IPS-NIHi11 (cell line): ENCODE results near the gene MATN4.
"Not testable (repeated sequence)": the region's sequence is repeated elsewhere in the genome, so short reads cannot be mapped to it uniquely, and the experiment has no call there.

Experiments
- DNase-seq: peaks from one replicate; pipeline ENCODE4 v3.0.0; 2012; ENCODE audit warnings: mixed read lengths, low spot score

The MATN4 gene, protein sequence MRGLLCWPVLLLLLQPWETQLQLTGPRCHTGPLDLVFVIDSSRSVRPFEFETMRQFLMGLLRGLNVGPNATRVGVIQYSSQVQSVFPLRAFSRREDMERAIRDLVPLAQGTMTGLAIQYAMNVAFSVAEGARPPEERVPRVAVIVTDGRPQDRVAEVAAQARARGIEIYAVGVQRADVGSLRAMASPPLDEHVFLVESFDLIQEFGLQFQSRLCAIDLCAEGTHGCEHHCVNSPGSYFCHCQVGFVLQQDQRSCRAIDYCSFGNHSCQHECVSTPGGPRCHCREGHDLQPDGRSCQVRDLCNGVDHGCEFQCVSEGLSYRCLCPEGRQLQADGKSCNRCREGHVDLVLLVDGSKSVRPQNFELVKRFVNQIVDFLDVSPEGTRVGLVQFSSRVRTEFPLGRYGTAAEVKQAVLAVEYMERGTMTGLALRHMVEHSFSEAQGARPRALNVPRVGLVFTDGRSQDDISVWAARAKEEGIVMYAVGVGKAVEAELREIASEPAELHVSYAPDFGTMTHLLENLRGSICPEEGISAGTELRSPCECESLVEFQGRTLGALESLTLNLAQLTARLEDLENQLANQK

GRCh38 chr20:45308117-45308778, at the start of gene MATN4:
TSS of gene MATN4 (minus strand) at chr20:45308299. CDS start at chr20:45305582, 2,717 bp downstream.
- peak; percentile 14 for DNase-seq

GRCh38 chr20:45355209-45356084, 47.3 kb upstream of the MATN4 start:
- DNase-seq, result no peak

DNA sequence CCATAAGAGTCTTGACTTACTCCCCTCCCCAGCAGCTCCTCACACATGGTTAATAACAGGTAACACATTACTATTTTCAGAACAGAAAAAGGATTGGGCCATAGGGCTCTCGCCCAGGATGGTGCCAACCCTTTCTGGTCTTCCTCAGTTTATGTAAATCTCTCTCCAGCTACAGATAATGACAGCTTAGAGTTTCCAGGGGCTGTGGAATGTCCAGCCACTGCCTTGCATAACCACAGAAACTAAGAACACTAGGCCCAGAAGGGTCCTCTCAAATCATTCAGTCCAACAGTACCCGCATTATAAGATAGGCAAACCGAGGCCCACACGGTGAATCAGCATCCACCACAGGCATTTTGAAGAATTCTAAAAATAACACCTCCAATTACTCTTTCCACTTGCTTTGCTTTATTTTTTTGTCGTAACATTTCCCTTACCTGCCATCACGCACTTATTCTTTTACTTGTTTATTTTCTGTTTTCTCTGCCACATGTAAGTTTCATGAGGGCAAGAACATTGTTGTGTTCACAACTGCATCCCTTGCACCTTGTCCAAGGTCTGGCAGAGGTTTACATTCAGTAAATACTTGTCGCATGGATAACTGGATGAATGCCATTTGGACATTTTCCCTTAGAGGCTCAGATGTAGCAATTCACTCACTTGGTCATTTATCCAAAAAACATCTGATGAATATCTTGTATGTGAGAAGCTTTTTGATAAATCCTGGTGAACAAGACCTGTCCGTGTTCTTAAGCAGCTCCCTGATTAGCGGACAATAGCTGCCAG, 46.5 kb upstream of the MATN4 start:
- no peak for DNase-seq

GRCh38 chr20:45353746-45354145, 45.6 kb upstream of the MATN4 start:
- DNase-seq, result no peak

GRCh38 chr20:45352729-45353128, 44.6 kb upstream of the MATN4 start:
- DNase-seq, result no peak

- not testable (repeated sequence) for DNase-seq
Measured at GRCh38 chr20:45350795-45351194, 42.7 kb upstream of the MATN4 start.

DNA sequence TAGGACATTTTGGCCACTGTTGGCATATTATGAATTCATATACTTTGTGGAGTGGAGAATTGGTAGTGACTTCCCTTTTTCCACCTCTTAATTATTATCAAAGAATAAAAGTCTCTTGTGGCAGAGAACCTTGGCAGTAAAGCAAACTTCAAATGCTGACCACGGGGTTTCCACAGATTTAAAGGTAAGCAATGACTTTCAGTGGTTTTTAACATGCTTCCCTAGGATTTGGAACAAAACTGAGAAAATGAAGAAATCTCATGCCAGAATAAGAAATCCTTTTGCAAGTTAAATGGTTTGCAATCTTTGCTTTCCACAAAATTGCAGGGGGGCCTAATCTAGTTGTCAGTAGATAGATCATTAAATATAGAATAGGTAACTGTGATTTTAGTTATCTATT, 42.1 kb upstream of the MATN4 start:
- no peak for DNase-seq

DNA sequence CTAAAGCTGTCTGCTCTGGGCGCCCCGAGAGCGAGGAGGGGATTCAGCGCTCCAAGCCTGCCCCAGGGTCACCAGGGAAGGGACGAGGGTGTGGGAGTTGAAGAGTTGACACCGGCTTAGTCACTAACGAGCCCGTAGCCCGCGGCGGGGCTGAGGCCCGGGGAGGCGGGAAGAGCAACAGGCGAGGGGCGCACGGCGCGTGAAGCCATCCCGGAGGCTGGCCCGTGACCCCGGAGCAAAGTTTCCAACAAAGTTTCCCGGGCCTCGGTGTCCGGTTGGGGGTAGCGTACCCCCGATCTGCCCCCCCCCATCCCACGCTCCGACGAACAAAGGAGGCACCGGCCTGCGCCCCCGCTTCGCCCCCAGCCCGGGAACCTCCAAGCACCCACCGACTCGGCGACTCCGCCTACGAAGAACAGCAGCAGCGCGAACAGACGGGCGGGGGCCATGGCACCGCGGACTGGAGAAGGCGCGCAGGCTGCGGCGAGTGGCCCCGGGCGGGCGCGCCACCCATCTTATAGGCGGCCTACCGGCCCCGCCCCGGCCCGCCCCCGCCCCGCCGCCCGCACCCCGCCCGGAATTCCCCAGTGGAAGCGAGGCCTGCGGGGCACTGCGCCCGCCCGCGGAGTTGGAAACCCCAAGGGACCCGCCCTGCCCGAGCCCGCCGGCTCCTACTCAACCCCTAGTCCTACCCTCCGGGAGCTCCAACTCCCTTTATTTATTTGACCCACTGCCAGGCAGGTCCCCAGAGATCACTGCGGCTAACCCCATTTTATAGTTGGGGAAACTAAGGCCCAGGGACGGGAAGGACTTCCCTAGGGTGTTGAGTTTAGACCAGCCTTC, 40.1 kb upstream of the MATN4 start, which contains the start of gene SDC4:
Gene SDC4, minus strand, starts transcription at position 489 of the 843 bp plus-strand sequence. Its CDS starts 40 bp downstream, at position 449.
- peak; percentile 82 for DNase-seq

- no peak for DNase-seq
Measured at GRCh38 chr20:45347297-45347935, 39.3 kb upstream of the MATN4 start.

DNA sequence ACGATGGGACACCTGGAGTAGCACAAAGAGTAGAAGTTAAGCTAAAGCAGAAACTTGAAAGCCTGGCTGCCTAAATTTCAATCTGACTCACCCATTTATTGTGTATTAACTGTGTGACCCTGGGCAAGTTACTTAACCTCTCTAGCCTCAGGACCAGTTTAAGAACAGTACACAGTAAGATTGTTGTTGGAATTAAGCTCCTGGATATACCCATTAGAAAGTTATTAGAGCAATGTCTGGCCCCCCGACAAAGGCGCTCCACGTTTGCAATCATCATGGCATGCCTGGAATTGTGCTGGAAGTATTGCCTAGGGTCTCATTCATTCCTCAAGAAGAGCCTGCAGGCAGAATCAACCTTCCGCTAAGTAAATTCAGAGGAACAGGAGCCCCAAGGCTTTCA, 38.8 kb upstream of the MATN4 start:
- DNase-seq, result no peak

- DNase-seq, result no peak
Measured at GRCh38 chr20:45346291-45346718, 38.2 kb upstream of the MATN4 start.

DNA sequence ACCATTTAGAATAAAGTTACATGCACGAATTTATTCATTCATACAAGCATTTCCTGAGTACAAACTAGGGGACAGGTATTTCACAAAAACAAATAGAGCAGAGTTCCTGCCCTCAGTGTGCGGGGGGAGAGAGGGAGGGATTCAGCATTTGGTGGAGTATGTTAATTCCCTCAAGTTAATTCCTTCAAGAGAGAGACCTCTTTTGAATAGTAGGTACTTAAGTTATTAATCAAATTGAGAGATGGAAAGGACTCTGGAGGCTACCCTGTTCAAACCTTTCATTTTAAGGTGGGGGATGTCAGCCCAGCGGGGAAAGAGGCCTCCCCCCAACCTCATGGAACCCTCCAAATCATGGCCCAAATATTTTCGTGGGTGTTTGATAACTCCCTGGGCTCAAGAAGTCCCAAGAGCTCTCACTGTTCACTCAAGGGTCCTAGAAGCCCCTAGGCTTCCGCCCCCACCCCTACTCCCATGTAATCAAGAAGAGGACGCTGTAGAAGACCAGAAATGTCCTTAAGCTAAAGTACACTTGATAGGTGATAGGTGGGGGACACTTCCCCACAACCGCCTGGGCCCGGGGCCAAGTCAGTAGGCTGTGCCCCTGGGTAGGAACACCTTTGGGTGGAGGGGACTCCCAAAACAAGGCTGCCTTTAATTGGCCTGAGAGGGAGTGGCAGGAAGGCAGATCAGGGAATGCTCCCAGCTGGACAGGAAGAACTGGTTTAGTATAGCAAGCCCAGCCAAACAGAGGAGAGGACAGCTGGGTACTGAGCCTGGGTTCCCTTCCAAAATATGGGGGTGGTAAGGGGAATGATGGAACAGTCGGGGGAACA, 37.2 kb upstream of the MATN4 start:
- DNase-seq, result no peak

- DNase-seq, result no peak
Measured at GRCh38 chr20:45344168-45344860, 36.2 kb upstream of the MATN4 start.

DNA sequence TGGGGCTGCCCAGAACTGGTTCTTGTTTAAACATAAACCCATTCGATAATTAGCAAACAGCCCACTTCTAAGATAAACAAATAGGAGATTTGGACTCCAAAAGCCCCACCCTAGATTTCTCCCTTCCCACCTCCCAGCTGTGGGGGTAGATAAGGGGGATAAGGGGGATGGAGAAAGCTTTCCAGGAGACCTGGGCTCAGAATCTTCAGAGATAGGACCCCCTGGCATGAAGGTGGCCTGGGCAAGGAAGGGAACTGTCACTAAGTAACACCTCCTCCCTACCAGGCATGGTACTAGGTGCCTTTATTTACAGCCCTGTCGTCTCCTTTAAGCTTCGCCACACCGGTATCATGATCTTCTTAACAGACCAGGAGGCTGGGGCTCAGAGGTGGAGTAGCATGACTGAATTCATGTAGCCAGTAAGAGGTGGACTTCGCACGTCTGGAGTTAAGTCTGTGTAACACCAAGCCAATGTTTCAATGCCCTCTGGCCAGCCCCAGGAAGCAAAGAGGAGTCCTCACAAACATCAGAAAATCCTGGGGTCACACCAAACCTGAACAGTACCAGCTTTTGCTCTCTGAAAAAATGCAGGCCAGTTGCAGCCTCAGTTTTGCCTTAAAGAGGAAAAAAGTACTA, 35.6 kb upstream of the MATN4 start:
- no peak for DNase-seq

DNA sequence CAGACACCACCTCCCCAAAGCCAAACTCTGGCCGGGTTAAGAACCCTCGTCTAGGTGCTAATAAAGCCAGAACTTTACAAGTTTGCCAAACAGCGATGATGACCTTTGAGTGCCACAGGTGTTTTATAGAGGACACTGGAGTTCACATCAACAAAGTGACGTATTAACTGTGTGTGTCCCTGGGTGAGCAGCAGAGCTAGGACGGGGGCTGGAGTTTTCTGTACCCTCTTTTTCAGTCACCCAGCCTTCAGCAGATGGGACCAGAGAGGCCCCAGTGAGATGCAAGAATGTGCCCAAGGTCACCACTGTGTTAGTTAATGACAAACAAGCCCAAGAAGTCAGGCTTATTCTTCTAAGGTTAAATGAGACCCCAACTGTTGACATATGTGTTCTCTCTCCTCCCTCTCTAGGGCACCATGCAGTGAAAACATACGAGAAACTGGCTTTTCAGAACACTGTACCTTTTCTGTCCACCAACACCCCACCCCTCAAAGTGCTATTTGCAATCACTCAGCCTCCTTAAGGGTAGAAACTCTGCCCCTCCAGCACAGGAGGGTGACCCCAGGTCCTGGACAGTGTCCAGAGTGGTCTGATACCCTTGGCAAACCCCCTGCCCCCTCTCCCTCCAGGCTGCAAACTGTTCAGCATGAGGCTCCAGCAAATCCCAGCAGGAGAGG, 34.9 kb upstream of the MATN4 start:
- no peak for DNase-seq

GRCh38 chr20:45341939-45342854, 34.1 kb upstream of the MATN4 start:
- peak; percentile 80 for DNase-seq
